Panc1 (cell line): Measurements from ENCODE around the gene DNAJA3. TPM values are rescaled to one million over a fixed set of nuclear protein-coding genes. Genes with fewer than 3 reads are reported as not detected.

ENCODE experiments used
- ATAC-seq: fragments of 200-7000 bp; cut with Tn5 transposase; 2 replicates; pipeline ENCODE4 v1.9.1; 2020; ENCODE audit warnings: mild to moderate bottlenecking, moderate library complexity
- BruUV-seq: library from RNA; stranded (reverse); fragments of 400-500 nt; replicated peaks from 2 replicates; lab custom pipeline; 2021; lab: Mats Ljungman, UMichigan
- CTCF ChIA-PET: fragments of 300-600 bp; sonication (Branson Sonifier 250); formaldehyde crosslinking; loops from one replicate; lab custom pipeline; 2022; ENCODE audit warnings: antibody characterized with exemption; lab: Charles Lee
- POLR2A ChIA-PET: fragments of 300-600 bp; sonication (Branson Sonifier 250); formaldehyde crosslinking; loops from one replicate; lab custom pipeline; 2022; ENCODE audit warnings: antibody characterized with exemption; lab: Charles Lee
- DNase-seq: peaks from one replicate; pipeline ENCODE4 v3.0.0-alpha.2; 2010; ENCODE audit warnings: low read depth, low spot score
- H3K27ac ChIP-seq: 2 replicates; pipeline ENCODE4 v1.5.1; 2011; ENCODE audit warnings: mild to moderate bottlenecking, low read length, inconsistent platforms
- H3K27me3 ChIP-seq: fragments of 200-500 bp; sonication (Bioruptor generic); 2 replicates; pipeline ENCODE4 v1.6.0; 2014; ENCODE audit warnings: low read length, inconsistent platforms; ENCODE audit not compliant: control insufficient read depth, insufficient read depth
- H3K36me3 ChIP-seq: fragments of 200-500 bp; sonication (Bioruptor generic); 2 replicates; pipeline ENCODE4 v1.5.1; 2014; ENCODE audit warnings: inconsistent platforms, mild to moderate bottlenecking, low read length, moderate library complexity; ENCODE audit not compliant: control insufficient read depth, insufficient read depth
- H3K4me1 ChIP-seq: 2 replicates; pipeline ENCODE4 v1.5.1; 2011; ENCODE audit warnings: inconsistent platforms, mild to moderate bottlenecking, low read length, moderate library complexity; ENCODE audit not compliant: control insufficient read depth, insufficient read depth
- H3K4me3 ChIP-seq, 2 experiments: 2 replicates each; pipeline ENCODE4 v1.5.1; 2011 to 2012; ENCODE audit warnings: low read depth in 2 of 2, low read length in 2 of 2, mild to moderate bottlenecking in 2 of 2, inconsistent platforms in 1 of 2, moderate library complexity in 1 of 2
- H3K9me3 ChIP-seq: fragments of 200-500 bp; sonication (Bioruptor generic); 2 replicates; pipeline ENCODE4 v1.5.1; 2014; ENCODE audit warnings: low read depth, mild to moderate bottlenecking, inconsistent platforms, low read length, moderate library complexity; ENCODE audit not compliant: control insufficient read depth, insufficient read depth
- POLR2AphosphoS5 ChIP-seq: IDR thresholded peaks from 2 replicates; pipeline ENCODE4 v1.6.1; 2012; ENCODE audit warnings: mild to moderate bottlenecking, low read depth, low read length, moderate library complexity
- SIN3A ChIP-seq: IDR thresholded peaks from 2 replicates; pipeline ENCODE4 v1.6.1; 2012; ENCODE audit warnings: low read depth, mild to moderate bottlenecking, low read length, moderate library complexity, borderline replicate concordance; ENCODE audit not compliant: insufficient read depth
- TCF7L2 ChIP-seq: IDR thresholded peaks from 2 replicates; pipeline ENCODE4 v1.6.1; 2011; ENCODE audit warnings: mild to moderate bottlenecking, low read depth, low read length, inconsistent platforms
- in situ Hi-C: cut with HindIII; loops from 2 replicates; pipeline ENCODE4 v1.10.0; 2016; ENCODE audit warnings: low sequenced_read_pairs, low pct_unique_long_range_greater_than_20kb
- intact Hi-C: fragments of 100-400 bp; cut with micrococcal nuclease; formaldehyde crosslinking; loops from one replicate; pipeline ENCODE4 v1.10.0; 2022; ENCODE audit not compliant: unreplicated experiment
- total RNA-seq: library from RNA; stranded (reverse); gene quantifications from one replicate; pipeline ENCODE4 v1.2.1, GENCODE V29; 2021; ENCODE audit not compliant: unreplicated experiment
- TF ChIP-seq, protein P1 (sequence below): fragments of 450-650 bp; IDR thresholded peaks from 2 replicates; pipeline ENCODE4 v1.5.1; 2017; ENCODE audit warnings: mild to moderate bottlenecking
- TF ChIP-seq, protein P2 (sequence below), 2 experiments: IDR thresholded peaks; 2 replicates each; pipeline ENCODE4 v1.6.1; 2011 to 2012; ENCODE audit warnings: low read depth in 2 of 2, control low read depth in 1 of 2, low read length in 1 of 2, mild to moderate bottlenecking in 1 of 2, moderate library complexity in 1 of 2; ENCODE audit not compliant: insufficient read depth in 1 of 2

DNAJA3 gene
- total RNA-seq, 1 experiment from 2014 or later: 68.7 TPM

DNA sequence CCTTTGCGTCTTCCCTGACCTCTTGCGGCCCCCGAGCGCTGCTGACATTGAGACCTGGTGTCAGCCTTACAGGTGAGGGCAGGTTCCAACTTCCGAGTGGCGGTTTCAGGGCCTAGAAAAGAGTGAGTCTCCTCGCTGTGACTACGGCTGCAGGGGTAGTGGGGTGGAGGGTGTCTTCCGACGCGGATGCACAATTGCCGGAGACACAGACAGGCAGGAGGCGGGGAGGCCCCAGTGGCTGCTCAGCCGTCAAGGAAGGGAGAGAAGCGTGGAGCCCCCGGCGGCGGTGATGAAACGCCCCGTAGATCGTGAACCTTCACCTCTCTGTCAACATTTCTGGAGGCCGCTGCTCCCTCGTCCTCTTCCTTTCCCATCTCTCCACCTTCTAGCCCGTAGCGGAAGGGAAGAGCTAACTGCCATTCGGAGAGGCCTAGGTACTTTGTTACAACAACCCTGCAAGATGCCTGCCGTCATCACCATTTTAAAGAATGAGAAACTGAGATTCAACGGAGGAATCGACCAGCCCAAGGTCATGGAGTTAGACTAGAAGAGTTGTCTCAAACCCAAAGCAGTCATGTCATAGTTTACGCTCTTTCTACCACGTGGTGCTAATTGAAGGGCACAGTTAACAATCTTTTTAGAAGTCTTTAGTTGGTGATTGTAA lies 485 bp downstream of the DNAJA3 start:
- no TSS peak for BruUV-seq
- no peaks in the 10 kb centered on the region for H3K27me3 ChIP-seq
- H3K36me3 ChIP-seq: no peaks in the 10 kb centered on the region
- ATAC-seq (peak; percentile 64), DNase-seq (no peak)
- TF ChIP-seq, protein P1, sequence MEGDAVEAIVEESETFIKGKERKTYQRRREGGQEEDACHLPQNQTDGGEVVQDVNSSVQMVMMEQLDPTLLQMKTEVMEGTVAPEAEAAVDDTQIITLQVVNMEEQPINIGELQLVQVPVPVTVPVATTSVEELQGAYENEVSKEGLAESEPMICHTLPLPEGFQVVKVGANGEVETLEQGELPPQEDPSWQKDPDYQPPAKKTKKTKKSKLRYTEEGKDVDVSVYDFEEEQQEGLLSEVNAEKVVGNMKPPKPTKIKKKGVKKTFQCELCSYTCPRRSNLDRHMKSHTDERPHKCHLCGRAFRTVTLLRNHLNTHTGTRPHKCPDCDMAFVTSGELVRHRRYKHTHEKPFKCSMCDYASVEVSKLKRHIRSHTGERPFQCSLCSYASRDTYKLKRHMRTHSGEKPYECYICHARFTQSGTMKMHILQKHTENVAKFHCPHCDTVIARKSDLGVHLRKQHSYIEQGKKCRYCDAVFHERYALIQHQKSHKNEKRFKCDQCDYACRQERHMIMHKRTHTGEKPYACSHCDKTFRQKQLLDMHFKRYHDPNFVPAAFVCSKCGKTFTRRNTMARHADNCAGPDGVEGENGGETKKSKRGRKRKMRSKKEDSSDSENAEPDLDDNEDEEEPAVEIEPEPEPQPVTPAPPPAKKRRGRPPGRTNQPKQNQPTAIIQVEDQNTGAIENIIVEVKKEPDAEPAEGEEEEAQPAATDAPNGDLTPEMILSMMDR: no peak
- TF ChIP-seq SIN3A (no peak; the same call in 1 of the 2 replicates), POLR2AphosphoS5 (no peak), TCF7L2 (no peak)
- TF ChIP-seq, protein P2, sequence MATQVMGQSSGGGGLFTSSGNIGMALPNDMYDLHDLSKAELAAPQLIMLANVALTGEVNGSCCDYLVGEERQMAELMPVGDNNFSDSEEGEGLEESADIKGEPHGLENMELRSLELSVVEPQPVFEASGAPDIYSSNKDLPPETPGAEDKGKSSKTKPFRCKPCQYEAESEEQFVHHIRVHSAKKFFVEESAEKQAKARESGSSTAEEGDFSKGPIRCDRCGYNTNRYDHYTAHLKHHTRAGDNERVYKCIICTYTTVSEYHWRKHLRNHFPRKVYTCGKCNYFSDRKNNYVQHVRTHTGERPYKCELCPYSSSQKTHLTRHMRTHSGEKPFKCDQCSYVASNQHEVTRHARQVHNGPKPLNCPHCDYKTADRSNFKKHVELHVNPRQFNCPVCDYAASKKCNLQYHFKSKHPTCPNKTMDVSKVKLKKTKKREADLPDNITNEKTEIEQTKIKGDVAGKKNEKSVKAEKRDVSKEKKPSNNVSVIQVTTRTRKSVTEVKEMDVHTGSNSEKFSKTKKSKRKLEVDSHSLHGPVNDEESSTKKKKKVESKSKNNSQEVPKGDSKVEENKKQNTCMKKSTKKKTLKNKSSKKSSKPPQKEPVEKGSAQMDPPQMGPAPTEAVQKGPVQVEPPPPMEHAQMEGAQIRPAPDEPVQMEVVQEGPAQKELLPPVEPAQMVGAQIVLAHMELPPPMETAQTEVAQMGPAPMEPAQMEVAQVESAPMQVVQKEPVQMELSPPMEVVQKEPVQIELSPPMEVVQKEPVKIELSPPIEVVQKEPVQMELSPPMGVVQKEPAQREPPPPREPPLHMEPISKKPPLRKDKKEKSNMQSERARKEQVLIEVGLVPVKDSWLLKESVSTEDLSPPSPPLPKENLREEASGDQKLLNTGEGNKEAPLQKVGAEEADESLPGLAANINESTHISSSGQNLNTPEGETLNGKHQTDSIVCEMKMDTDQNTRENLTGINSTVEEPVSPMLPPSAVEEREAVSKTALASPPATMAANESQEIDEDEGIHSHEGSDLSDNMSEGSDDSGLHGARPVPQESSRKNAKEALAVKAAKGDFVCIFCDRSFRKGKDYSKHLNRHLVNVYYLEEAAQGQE (IDR thresholded peaks at IDR 0.05; ENCODE audit: insufficient read depth in 1 of 2, low read depth in 2 of 2, low read length in 1 of 2): no peak
- peak overlapping the region; percentile 92 for H3K27ac ChIP-seq
- H3K9me3 ChIP-seq: no peaks in the 10 kb centered on the region
- ChIA-PET CTCF (no interaction called here), POLR2A (no interaction called here)
- H3K4me1 ChIP-seq: peaks cover 17% of the 10 kb centered on the region
- in situ Hi-C loops: no loop called here
- intact Hi-C loops: no loop called here
- H3K4me3 ChIP-seq: peak overlapping the region; percentile 91 to 94

DNA sequence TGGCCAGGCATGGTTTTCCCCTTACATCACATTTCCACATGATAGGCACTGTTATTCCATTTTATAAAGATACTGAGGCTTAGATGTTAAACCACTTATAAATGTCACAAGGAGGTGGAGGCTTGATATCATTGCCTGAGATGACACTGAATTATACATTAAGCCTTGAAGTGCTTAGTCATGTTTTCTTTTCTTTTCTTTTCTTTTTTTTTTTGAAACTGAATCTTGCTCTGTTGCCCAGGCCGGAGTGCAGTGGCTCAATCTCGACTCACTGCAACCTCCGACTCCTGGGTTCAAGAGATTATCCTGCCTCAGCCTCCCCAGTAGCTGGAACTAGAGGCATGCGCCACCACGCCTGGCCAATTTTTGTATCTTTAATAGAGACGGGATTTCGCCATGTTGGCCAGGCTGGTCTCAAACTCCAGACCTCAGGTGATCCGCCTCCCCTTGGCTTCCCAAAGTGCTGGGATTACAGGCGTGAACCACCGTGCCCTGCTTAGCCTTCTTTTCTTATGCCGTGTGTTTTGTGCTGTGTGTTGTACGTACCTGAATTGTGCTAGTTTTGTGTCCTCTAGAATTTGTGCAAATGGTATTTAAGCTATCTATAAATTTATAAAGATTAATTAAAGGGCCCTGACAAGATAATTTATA lies 1.2 kb downstream of the DNAJA3 start:
- TF ChIP-seq, protein P2 (IDR thresholded peaks at IDR 0.05; ENCODE audit: insufficient read depth in 1 of 2, low read depth in 2 of 2, low read length in 1 of 2): no peak
- TF ChIP-seq, protein P1: no peak
- TF ChIP-seq POLR2AphosphoS5: no peak
- H3K9me3 ChIP-seq: no peaks in the 10 kb centered on the region
- no peaks in the 10 kb centered on the region for H3K36me3 ChIP-seq
- no peaks in the 10 kb centered on the region for H3K27me3 ChIP-seq
- peak overlapping the region; percentile 91 to 94 for H3K4me3 ChIP-seq
- in situ Hi-C loops: no loop called here
- CTCF ChIA-PET: no interaction called here
- peaks cover 17% of the 10 kb centered on the region for H3K4me1 ChIP-seq
- H3K27ac ChIP-seq: peak overlapping the region; percentile 92
- no peak for DNase-seq
- intact Hi-C loops: no loop called here
- no peak for ATAC-seq
- BruUV-seq: TSS peak; percentile 84
- POLR2A ChIA-PET: no interaction called here
